Dermis blood vessel endothelial cell (primary cell): ENCODE measurements around the gene OR13J1. TPM values are rescaled to one million over a fixed set of nuclear protein-coding genes. Genes with fewer than 3 reads are reported as not detected.

ENCODE experiments used
- DNase-seq: peaks from one replicate; pipeline ENCODE4 v3.0.0; 2010
- total RNA-seq: library from RNA; depleted of rRNA; stranded (reverse); fragments of >200 nt; gene quantifications from 2 replicates; pipeline ENCODE4 v1.2.3, GENCODE V29; 2014

Gene OR13J1
- total RNA-seq, 1 donor from 2014 or later = not detected

DNA sequence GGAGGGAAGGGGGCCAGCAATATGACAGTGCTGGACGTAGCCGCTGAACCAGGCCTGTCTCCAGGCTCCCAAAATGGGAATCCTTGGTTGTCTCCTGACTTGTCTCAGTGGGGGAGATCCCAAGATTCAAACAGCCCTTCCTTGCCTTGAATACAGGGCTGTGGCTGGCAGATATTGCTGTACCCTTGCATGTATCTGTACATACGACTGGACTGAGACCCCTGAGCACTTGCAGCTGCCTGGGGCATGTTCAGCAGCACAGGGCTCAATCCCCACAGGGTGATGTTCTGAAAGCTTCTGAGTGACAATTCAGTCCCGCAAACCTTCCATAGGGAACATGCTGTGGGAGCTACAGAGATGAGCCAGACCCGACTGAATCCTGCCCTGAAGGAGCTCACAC lies 13.3 kb downstream of the OR13J1 start:
- no peak for DNase-seq

DNA sequence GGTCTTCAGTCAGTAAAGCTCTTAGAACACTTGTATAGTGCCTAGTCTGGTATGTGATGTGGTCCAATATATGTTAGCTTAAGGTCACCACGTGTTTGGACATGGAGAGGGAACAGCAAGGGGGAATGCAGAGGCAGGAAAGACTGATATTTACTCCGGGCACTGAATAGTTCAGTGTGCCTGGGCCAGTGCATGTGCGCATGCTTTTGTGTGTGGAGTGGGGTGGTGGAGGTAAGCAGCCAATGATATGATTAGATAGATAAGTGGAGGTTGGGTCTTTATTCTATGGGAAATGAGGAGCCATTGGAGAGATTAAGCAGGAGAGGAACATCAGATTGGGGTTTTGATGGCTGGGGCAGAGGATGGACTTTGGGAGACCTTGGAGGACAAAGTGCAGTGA lies 14.0 kb downstream of the OR13J1 start:
- DNase-seq = no peak

DNA sequence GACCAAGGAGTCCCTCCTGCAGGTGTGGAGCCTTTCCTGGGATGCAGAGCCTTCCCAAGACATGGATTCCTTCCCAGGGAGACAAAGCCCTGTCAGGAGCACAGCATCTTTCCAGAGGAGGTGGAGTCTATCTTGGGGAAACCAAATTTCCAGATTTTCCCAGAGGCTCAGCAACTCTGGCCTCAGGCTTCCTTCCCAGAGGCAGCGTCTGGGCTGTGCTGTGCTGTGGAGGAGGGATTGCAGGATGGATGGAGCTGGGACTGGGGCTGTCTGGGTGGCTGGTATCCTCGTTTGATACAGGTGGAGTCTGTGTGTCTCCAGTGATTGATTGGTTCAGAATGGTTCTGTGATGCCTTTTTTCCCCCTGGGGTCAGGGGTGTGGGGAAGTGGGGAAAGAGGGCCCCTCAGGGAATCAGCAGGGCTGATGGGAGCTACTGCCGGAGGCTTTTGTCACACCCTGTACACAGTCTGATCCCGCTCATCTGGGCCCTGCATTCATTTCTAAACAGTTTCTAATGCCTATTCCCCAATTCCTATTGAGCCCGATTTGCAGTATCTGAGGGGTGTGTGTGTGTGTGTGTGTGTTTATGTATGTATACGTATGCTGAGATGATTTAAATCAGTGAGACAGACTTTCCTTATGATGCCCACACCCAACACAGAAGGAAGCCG lies 16.0 kb downstream of the OR13J1 start:
- DNase-seq = no peak

DNA sequence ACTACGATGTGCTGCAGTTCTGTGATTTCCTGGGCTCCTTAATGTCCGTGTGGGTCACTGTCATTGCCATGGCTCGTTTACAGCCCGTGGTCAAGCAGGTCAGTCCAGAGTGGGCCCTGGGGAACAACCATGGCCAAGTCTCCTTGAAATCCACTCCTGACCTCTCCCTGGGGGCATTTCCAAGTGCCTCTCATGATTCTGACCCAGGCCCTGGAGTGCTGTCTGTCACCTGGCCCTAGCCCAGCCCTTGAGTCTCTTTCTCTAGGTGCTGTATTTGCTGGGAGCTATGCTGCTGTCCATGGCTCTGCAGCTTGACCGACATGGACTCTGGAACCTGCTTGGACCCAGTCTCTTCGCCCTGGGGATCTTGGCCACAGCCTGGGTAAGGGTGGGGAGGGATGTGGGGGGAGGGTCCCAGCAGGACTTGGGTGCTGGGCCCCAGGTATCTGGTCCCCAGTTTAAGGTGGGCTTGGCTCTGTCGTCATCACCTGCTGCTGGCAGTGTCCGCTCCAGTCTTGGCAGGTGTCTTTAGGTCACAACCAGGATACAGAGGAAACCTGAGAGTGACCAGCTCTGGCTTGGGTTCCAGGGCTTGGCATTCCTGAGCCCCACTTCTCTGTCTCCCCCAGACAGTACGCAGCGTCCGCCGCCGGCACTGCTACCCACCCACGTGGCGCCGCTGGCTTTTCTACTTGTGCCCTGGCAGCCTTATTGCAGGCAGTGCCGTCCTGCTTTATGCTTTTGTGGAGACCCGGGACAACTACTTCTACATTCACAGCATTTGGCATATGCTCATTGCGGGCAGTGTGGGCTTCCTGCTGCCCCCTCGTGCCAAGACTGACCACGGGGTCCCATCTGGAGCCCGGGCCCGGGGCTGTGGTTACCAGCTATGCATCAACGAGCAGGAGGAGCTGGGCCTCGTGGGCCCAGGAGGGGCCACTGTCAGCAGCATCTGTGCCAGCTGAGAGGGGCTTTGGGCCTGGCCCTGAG lies 17.0 kb downstream of the OR13J1 start:
- DNase-seq = no peak

DNA sequence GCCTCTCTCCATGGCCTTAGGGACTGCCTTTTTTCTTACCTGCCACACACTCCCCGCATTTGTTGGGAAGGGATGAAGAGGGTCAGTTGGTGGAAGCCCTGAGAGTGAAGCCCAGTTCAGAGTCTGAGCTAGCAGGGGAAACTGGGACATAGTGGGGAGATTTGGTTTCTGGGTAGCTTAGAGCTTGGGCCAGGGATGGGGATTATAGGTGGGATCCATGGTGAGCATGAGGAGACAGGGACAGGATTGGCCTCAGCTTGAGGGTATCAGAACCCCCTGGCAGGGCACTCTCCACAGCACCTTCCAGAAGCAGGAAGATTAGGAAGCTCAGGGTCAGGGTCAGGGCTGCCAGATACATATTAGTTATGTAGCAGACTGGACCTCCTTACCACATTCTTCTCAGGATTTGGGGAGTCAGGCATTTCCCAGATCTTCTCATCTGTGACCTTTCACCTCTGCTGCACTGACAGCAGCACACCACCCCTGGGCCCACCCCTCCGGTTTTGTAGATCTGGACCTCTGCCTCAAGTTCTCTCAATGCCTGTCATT lies 17.9 kb downstream of the OR13J1 start:
- no peak for DNase-seq

DNA sequence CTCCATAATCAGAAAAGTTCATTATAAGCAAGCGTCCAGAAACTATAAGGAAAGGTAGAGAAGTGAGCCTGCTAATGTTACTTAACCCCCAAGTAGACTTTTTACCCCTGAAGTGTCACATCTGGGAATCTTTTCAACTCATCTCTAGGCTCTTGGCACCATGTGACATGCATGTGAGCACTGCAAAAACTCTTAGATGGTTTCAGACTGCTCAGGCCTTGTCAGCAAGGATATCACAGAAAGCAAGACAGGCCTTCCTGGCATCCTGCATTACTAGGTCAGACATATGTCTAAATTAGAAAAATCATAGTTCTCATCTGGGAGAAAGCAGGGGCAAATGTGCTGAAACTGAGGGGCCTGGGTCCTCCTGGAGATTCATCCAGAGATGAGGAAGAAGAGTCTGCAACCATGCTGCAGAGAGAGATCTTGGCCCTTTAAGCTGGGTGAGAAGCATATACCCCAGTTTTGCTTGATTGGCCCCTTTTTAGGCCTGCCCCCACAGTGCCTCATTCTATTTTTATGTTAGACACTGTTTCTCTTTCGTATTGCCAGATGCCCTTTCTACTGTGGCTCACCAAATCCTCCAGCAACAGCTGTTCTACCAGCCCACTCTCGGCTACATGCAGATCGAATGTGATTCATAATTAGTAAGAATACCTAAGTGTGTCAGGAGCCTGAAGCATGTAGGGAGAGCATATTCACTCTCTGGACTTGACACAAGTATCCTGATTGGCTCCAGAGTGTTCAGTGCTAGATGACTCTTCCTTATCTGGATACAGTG lies 22.2 kb downstream of the OR13J1 start:
- peak; percentile 33 for DNase-seq

DNA sequence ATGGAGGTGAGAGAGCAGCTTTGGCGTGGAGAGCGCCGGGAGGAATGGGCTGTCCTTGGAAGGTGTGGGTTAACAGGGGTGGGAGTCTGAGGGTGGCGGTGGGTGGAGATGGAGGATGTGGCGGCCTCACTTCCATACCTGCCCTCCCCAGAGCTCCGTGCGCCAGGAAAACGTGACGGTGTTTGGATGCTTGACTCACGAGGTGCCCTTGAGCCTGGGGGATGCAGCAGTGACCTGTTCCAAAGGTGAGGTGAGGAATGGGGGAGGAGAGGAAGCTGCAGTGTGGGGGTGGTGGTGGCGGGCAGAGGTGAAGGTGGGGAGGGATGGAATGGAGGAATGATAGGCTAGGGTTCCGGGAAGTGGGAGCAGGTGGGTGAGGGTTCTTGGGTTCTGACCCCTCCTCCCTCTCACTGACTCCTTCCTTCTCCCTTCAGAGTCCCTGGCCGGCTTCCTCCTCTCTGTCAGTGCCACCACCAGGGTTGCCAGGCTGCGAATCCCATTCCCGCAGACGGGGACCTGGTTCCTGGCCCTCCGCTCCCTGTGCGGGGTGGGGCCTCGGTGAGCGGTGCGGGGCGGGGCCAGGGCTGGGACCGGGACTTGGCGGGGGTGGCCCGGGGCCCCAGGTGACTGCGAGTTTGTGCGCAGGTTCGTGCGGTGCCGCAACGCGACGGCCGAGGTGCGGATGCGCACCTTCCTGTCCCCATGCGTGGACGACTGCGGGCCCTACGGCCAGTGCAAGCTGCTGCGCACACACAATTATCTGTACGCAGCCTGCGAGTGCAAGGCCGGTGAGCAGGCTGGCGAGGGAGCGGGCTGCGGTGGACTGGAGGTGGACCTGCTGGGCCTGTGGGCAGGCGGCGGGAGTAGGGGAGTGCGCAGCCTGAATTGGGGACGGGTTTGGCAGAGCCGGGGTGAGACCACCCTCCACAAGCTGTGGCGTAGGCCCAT lies 24.1 kb downstream of the OR13J1 start:
- no peak for DNase-seq

DNA sequence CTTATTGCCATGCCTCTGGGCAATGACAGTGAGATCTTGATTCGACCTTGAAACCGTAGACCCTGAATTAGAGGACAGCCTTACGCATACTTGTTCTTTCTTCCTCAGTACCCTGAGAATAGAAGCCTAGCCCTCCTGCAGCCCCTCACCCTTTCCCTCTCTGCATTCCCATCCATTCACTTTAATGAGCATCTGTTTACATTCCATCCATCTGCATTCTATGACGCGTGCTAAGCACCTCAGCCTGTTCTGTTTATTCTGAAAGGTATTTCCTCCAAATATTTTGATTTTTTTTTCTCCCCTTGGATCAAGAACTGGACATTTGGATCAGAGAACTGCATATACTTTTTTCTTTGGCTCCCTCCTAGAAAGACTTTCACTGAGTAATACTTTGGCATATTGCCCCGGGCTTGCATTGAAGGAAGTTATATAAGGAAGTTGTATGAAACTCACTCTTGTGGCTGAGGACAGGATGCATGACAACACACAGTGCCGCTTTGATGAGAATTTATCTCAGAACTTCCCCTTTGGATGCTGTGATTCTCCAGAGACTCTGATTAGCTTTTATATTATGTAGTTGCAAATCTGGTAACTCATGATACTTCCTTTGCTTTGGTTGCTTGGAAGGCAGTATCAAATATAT lies 25.5 kb downstream of the OR13J1 start:
- DNase-seq = peak; percentile 90

DNA sequence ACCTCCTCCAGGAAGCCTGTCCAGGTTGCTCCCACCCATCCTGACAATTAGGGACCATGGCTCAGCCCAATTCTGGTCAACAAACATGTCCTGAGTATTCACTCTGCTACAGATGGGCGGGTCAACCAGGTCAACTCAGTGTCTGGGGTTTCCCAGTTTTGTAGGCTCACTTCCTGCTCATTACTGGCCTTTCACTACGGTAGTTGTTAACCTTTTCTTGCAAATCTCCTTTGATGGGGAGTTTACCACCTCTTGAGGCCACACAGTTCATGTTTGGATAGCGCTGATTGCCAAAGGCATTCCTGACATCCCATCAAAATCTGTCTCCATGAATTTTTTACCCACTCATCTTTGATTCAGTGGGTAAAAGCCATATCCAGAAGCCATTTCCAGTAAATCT lies 27.4 kb downstream of the OR13J1 start:
- no peak for DNase-seq

DNA sequence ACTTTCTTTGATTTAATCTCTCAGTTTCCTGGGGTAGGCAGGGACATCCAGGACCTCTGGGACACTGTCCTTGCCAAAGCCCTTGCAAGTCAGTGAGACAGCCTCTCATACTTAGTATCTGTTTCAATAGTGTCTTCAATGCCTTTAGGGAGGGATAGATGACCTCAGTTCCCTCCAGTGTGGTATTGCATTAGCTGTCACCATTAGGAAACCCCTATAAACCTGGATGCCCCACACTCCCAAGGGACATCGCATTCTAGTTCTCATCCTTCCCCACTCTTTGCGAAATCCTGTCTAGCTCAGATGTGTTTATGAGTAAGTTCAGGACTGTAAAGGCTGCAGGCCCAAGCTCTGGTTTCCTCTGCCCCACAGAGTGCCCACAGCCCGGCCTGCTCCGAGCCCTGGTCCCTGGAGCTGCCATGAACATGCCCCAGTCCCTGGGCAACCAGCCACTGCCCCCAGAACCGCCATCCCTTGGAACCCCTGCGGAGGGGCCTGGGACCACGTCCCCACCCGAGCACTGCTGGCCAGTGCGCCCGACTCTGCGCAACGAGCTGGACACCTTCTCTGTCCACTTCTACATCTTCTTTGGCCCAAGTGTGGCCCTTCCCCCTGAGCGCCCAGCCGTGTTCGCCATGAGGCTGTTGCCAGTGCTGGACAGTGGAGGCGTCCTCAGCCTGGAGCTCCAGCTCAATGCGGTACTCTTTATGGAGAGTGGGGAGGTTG lies 28.0 kb downstream of the OR13J1 start:
- DNase-seq = no peak

DNA sequence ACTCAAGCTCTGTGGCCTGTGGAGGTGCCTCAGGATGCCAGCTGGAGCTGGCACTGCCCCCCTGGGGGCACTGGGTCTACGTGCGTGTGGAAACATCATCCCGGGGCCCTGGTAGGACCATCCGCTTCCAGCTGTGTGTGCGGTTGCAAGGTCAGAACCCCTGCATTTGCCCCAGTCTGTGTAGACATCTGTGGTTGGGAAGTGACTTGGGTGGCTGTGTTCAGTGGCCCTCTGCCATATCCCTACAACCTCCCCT lies 28.6 kb downstream of the OR13J1 start:
- no peak for DNase-seq

DNA sequence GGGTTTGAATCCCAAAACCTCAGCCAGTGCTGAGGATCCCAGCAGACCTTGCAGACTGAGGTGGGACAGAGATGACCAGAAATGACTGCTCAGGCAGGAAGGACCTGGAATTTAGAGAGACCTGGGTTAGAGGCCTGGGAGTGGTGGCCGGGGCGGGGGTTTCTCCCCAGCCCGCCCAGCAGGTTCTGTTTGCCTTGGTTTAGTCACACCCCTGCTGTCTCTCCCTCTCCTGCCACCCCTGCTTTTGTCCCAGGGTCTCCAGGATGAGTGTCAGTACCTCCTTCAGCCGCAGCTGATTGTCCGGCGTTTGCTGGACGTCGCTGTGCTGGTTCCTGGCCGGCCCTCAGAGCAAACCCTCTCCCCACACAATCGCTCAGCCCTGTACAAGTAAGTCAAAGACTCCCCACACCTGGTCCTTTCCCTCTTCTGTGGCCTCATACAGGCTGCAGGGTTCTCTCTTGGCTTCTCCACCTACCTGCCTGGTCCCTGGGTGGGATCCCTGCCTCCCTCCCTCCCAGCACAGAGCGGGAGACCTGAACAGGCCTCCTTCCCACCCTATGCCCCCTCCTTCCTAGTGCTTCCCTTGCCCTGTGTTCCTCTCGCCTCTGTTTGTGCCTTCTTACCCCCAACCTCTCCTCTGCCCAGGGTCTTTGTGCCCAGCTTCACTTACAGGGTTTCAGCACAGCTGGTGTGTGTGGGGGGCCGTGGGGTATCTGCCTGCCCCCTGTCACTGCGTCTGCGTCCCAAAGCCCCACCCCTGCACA lies 29.1 kb downstream of the OR13J1 start:
- no peak for DNase-seq

DNA sequence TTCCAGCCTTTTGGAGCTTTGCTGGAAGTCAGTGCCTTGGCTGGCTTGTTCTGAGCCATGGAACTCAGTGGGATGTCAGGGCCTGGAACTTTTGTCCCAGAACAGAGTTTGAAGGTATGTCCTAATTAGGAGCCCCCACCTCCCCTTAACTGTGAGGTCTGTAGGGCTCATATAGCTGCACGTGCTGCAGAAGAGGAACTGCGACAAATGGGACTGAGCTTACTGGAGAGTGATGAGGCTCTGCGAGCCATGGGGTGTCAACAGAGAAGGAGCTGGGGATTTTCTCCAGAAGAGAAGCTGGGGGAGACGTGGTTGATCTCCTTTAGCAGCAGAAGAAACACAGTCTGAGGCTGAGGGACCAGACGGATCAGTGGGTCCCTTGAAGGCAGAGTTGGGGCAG lies 30.3 kb downstream of the OR13J1 start:
- no peak for DNase-seq

DNA sequence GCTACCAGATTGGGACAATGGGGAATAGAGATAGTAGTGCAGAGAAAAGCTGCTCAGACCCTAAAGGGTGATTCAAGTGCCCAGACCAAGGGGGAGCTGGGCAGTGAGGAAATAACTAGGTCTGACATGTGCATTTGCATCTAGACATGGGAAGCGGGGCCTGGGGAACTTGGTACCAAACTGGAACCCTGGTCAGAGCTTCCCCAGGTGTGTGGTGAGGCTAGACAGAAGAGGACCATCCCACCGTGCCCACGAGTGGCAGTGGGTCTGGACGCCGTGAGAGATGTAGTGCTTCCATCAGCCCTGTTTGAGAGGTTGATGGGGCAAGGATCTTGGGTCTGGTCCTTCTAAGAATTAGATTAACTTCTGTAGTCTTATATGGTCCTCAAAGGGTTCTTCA lies 33.6 kb downstream of the OR13J1 start:
- DNase-seq = no peak

DNA sequence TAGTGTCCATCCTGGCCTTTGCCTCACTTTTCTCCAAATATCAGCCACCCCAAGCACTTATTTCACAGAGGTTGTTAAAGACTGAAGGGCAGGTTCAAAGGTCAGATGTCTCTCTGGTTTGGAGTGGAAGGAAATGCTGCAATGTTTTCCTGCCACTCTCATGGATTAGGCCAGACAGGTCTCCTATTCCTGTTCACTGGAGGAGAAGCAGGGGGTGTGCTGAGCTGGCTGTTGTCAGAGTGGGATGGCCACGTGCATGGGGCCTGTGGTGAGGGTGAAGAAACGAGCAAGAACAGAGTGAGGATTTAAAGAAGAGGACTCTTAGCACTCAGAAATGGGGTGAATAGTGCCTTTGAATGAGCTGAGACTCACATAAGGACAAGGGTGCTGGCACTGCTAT lies 34.4 kb downstream of the OR13J1 start:
- no peak for DNase-seq

DNA sequence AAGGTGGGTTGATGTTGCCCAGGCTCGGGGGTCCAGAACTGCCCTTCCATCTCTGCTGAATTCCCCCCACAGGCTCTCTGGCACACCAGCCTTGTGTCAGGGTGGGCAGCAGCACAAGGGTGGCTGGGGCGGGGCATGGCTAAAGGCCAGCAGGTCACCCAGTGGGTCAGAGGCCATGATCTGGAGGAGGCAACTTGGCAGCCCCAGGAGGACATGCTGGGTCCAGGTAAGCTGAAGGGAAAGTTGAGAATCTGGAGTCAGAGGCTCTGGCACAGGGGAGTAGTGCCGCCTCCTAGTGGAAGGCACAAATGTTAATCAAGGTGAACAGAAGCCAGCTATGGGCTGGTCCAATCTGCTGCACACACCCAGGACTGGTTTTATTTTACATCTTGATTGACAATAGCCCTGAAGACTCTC lies 35.0 kb downstream of the OR13J1 start:
- peak; percentile 19 for DNase-seq

DNA sequence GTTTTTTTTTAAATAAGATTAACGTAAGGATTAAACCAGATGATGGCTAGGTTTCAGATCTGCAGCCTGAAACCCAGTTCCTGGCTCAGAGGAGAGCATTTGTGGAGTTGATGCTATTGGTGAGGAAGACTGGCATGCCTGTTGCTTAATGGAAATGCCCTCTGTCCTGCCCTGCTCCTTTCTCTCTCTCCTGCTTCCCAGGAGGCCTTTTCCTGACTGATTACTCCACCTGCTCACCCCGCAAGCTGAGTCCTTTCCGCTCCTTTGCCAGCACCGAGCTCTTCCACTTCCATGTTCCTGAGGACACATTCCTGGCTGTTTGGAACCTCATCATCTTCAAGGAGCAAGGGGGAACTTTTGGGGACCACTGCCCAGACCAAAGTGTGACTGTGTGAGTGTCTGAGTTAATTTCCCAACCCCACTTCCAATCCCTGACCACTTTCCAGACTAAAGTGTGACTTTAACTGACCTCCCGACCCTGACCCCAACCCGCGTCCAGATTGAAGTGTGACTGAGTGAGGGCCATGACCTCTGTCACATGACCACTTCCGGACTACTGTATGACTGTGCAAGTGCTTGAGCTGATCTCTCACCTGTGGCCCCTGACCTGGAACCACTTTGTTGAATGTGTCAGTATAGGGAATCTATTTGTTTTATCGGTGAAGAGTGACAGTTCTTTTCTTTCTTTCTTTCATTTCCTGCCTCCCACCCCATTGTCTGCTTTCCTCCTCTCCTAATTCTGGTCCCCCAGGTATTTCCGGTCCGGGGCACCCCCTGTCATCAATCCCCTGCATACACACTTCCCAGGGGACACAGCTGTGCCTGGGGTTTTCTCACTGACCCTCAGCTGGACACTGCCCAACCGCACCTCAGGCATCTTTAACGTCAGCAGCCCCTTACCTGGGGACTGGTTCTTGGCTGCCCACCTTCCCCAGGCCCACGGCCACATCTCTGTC lies 35.7 kb downstream of the OR13J1 start:
- DNase-seq = no peak

DNA sequence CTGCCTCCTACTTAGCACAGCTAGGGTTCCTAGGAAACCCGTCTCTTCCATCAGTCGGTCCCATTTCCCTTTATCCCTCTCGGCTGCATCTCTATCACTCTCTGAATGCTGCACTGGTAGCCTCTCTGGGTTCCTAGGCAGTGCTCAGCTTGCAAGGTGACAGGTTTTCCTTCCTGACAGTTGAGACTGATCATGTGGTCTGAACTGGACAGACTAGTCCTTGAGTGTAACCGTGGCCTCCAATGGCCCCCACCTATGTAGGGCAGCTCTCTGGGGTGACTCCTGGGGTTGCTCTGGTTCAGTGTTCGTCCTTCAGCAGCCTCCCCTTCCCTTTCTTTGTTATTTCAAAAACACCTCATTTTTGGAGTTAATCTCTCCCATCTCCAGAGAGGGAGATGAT lies 37.4 kb downstream of the OR13J1 start:
- DNase-seq = no peak

DNA sequence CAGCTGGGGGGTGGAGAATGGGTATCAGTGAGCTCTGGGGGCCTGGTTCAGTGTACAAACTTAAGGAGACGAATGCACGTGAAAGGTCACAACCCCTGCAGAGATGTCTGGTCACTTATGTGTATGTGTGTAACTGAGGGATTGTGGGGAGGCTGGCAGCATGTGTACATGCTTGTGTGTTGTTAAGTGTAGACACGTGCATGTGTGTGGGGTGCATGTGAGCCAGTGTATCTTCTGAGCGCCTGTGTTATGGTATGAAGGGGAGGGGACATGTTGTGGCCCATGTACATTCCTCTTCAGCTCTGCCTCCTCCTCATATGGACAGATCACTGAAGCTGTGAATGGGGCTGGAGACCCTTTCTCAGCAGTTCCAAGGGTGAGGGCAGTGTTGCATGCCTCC lies 39.2 kb downstream of the OR13J1 start:
- DNase-seq = no peak
